SJSA1 (cell line): ENCODE results near the gene FAM117B. TPM values are rescaled to one million over a fixed set of nuclear protein-coding genes. Genes with fewer than 3 reads are reported as not detected.

Experiments used
- DNase-seq, 2 experiments: peaks; one replicate each; pipeline ENCODE4 v3.0.0-alpha.2; 2015 to 2020; ENCODE audit warnings: low spot score in 2 of 2, low read depth in 1 of 2
- H3K27ac ChIP-seq: fragments of 250-450 bp; sonication (Bioruptor Pico); 2 replicates; pipeline ENCODE4 v1.5.1; 2020; ENCODE audit warnings: mild to moderate bottlenecking, moderate library complexity
- H3K27me3 ChIP-seq: fragments of 250-450 bp; sonication (Bioruptor Pico); replicated peaks from 2 replicates; pipeline ENCODE4 v1.5.1; 2020; ENCODE audit warnings: mild to moderate bottlenecking, moderate library complexity
- H3K36me3 ChIP-seq: fragments of 250-450 bp; sonication (Bioruptor Pico); 2 replicates; pipeline ENCODE4 v1.5.1; 2020; ENCODE audit warnings: mild to moderate bottlenecking
- H3K4me1 ChIP-seq: fragments of 250-450 bp; sonication (Bioruptor Pico); replicated peaks from 2 replicates; pipeline ENCODE4 v1.6.1; 2021; ENCODE audit warnings: mild to moderate bottlenecking
- H3K4me3 ChIP-seq: fragments of 250-450 bp; sonication (Bioruptor Pico); 2 replicates; pipeline ENCODE4 v1.5.1; 2020; ENCODE audit warnings: mild to moderate bottlenecking
- H3K9me3 ChIP-seq: fragments of 250-450 bp; sonication (Bioruptor Pico); replicated peaks from 2 replicates; pipeline ENCODE4 v1.5.1; 2020; ENCODE audit warnings: mild to moderate bottlenecking
- total RNA-seq: library from RNA; depleted of rRNA; stranded (reverse); fragments of >200 nt; shearing (Covaris generic); gene quantifications from 2 replicates; pipeline ENCODE4 v1.2.3, GENCODE V29; 2014

The FAM117B gene
- total RNA-seq, 1 experiment from 2014 or later, result 0.26 TPM

GRCh38 chr2:202723746-202724145, 89.0 kb downstream of the FAM117B start:
- H3K4me1 ChIP-seq, result no peaks in the 10 kb centered on the region
- H3K27me3 ChIP-seq, result no peaks in the 10 kb centered on the region; the same call in 1 of the 2 replicates
- no peak overlapping the region for H3K4me3 ChIP-seq
- DNase-seq, result no peak
- no peak overlapping the region for H3K27ac ChIP-seq
- no peaks in the 10 kb centered on the region for H3K36me3 ChIP-seq
- H3K9me3 ChIP-seq, result no peaks in the 10 kb centered on the region; the same call in 1 of the 2 replicates

- Histone ChIP-seq H3K27me3 (no peaks in the 10 kb centered on the region), H3K9me3 (no peaks in the 10 kb centered on the region; the same call in 1 of the 2 replicates), H3K36me3 (no peaks in the 10 kb centered on the region), H3K4me1 (no peaks in the 10 kb centered on the region), H3K4me3 (no peak overlapping the region), H3K27ac (no peak overlapping the region)
- DNase-seq, result no peak
These were observed 91.3 kb downstream of the FAM117B start for GRCh38 chr2:202726070-202726469.

- Histone ChIP-seq H3K9me3 (no peaks in the 10 kb centered on the region), H3K36me3 (no peaks in the 10 kb centered on the region), H3K27me3 (no peaks in the 10 kb centered on the region), H3K4me1 (no peaks in the 10 kb centered on the region), H3K27ac (no peak overlapping the region), H3K4me3 (no peak overlapping the region)
- DNase-seq, result no peak
These were observed 102.1 kb downstream of the FAM117B start for GRCh38 chr2:202736826-202737225.

GRCh38 chr2:202743613-202744012, 108.8 kb downstream of the FAM117B start:
- Histone ChIP-seq H3K36me3 (no peaks in the 10 kb centered on the region), H3K27me3 (no peaks in the 10 kb centered on the region), H3K4me1 (no peaks in the 10 kb centered on the region), H3K9me3 (peaks cover 7% of the 10 kb centered on the region; the same call in 1 of the 2 replicates), H3K27ac (no peak overlapping the region), H3K4me3 (no peak overlapping the region)
- no peak for DNase-seq

- H3K27me3 ChIP-seq, result no peaks in the 10 kb centered on the region
- no peaks in the 10 kb centered on the region for H3K36me3 ChIP-seq
- H3K4me1 ChIP-seq, result no peaks in the 10 kb centered on the region
- no peak for DNase-seq
- H3K9me3 ChIP-seq, result peaks cover 4% of the 10 kb centered on the region; the same call in 1 of the 2 replicates
- H3K4me3 ChIP-seq, result no peak overlapping the region
- no peak overlapping the region for H3K27ac ChIP-seq
These were observed 114.7 kb downstream of the FAM117B start for GRCh38 chr2:202749477-202749876.

- no peaks in the 10 kb centered on the region for H3K36me3 ChIP-seq
- H3K27ac ChIP-seq, result no peak overlapping the region
- H3K27me3 ChIP-seq, result no peaks in the 10 kb centered on the region
- no peaks in the 10 kb centered on the region for H3K9me3 ChIP-seq
- no peak overlapping the region for H3K4me3 ChIP-seq
- no peaks in the 10 kb centered on the region for H3K4me1 ChIP-seq
- no peak for DNase-seq
These were observed 116.1 kb downstream of the FAM117B start for GRCh38 chr2:202750763-202751427.

GRCh38 chr2:202752071-202752470, 117.3 kb downstream of the FAM117B start:
- no peak overlapping the region for H3K4me3 ChIP-seq
- no peak overlapping the region for H3K27ac ChIP-seq

GRCh38 chr2:202754936-202755335, 120.2 kb downstream of the FAM117B start:
- H3K36me3 ChIP-seq, result no peaks in the 10 kb centered on the region
- no peak for DNase-seq
- no peak overlapping the region for H3K4me3 ChIP-seq
- no peak overlapping the region for H3K27ac ChIP-seq
- H3K27me3 ChIP-seq, result no peaks in the 10 kb centered on the region
- no peaks in the 10 kb centered on the region for H3K4me1 ChIP-seq
- H3K9me3 ChIP-seq, result no peaks in the 10 kb centered on the region

More at GRCh38 chr2:202752071-202752470, 117.3 kb downstream of the FAM117B start:
- Histone ChIP-seq H3K4me1 (no peaks in the 10 kb centered on the region), H3K36me3 (no peaks in the 10 kb centered on the region), H3K27me3 (no peaks in the 10 kb centered on the region), H3K9me3 (no peaks in the 10 kb centered on the region)
- no peak for DNase-seq

- H3K27me3 ChIP-seq, result no peaks in the 10 kb centered on the region
- DNase-seq, result no peak
- no peaks in the 10 kb centered on the region for H3K4me1 ChIP-seq
- no peak overlapping the region for H3K4me3 ChIP-seq
- no peak overlapping the region for H3K27ac ChIP-seq
- no peaks in the 10 kb centered on the region for H3K9me3 ChIP-seq
- no peaks in the 10 kb centered on the region for H3K36me3 ChIP-seq
These were observed 121.8 kb downstream of the FAM117B start for GRCh38 chr2:202756598-202756997.

GRCh38 chr2:202757339-202757738, 122.6 kb downstream of the FAM117B start:
- Histone ChIP-seq H3K36me3 (no peaks in the 10 kb centered on the region), H3K27ac (no peak overlapping the region), H3K4me3 (no peak overlapping the region), H3K4me1 (no peaks in the 10 kb centered on the region), H3K27me3 (no peaks in the 10 kb centered on the region), H3K9me3 (no peaks in the 10 kb centered on the region)
- DNase-seq, result no peak

GRCh38 chr2:202758128-202758527, 123.4 kb downstream of the FAM117B start:
- no peaks in the 10 kb centered on the region for H3K9me3 ChIP-seq
- no peak overlapping the region for H3K4me3 ChIP-seq
- no peaks in the 10 kb centered on the region for H3K36me3 ChIP-seq
- no peaks in the 10 kb centered on the region for H3K4me1 ChIP-seq
- H3K27me3 ChIP-seq, result no peaks in the 10 kb centered on the region
- H3K27ac ChIP-seq, result no peak overlapping the region
- no peak for DNase-seq

GRCh38 chr2:202758604-202759003, 123.8 kb downstream of the FAM117B start:
- Histone ChIP-seq H3K36me3 (no peaks in the 10 kb centered on the region), H3K4me3 (no peak overlapping the region), H3K4me1 (no peaks in the 10 kb centered on the region), H3K9me3 (no peaks in the 10 kb centered on the region), H3K27ac (no peak overlapping the region), H3K27me3 (no peaks in the 10 kb centered on the region)
- DNase-seq, result no peak

- no peaks in the 10 kb centered on the region for H3K27me3 ChIP-seq
- no peak for DNase-seq
These were observed 126.1 kb downstream of the FAM117B start for GRCh38 chr2:202760848-202761247.

GRCh38 chr2:202762556-202762955, 127.8 kb downstream of the FAM117B start:
- Histone ChIP-seq H3K27me3 (no peaks in the 10 kb centered on the region), H3K4me3 (no peak overlapping the region), H3K27ac (no peak overlapping the region), H3K4me1 (no peaks in the 10 kb centered on the region), H3K36me3 (no peaks in the 10 kb centered on the region), H3K9me3 (no peaks in the 10 kb centered on the region)
- DNase-seq, result no peak

More at GRCh38 chr2:202760848-202761247, 126.1 kb downstream of the FAM117B start:
- H3K27ac ChIP-seq, result no peak overlapping the region
- H3K4me3 ChIP-seq, result no peak overlapping the region
- H3K9me3 ChIP-seq, result no peaks in the 10 kb centered on the region
- no peaks in the 10 kb centered on the region for H3K36me3 ChIP-seq
- H3K4me1 ChIP-seq, result no peaks in the 10 kb centered on the region

- H3K36me3 ChIP-seq, result no peaks in the 10 kb centered on the region
- no peak overlapping the region for H3K4me3 ChIP-seq
- no peaks in the 10 kb centered on the region for H3K27me3 ChIP-seq
- no peak for DNase-seq
- no peaks in the 10 kb centered on the region for H3K9me3 ChIP-seq
- no peak overlapping the region for H3K27ac ChIP-seq
- no peaks in the 10 kb centered on the region for H3K4me1 ChIP-seq
These were observed 129.1 kb downstream of the FAM117B start for GRCh38 chr2:202763916-202764315.
